AG09309 (cell line): ENCODE results near the gene CELA2A.
A peak's percentile ranks its signal among the peaks of the same experiment; 100 is the strongest.

Experiments used
- DNase-seq: peaks from one replicate; pipeline ENCODE4 v3.0.0-alpha.2; 2010; ENCODE audit warnings: low read depth
- H3K4me3 ChIP-seq: 2 replicates; pipeline ENCODE4 v1.5.1; 2011; ENCODE audit warnings: mild to moderate bottlenecking, low read depth, low read length, moderate library complexity; ENCODE audit not compliant: control insufficient read depth
- CTCF ChIP-seq: IDR thresholded peaks from 2 replicates; pipeline ENCODE4 v1.5.1; 2011; ENCODE audit warnings: mild to moderate bottlenecking, low read depth, low read length, inconsistent platforms; ENCODE audit not compliant: insufficient read depth, control insufficient read depth; ENCODE audit errors: missing control alignments

The CELA2A gene

GRCh38 chr1:15411593-15412137 lies 44.9 kb upstream of the CELA2A start:
- peak overlapping the region; percentile 85 for H3K4me3 ChIP-seq
- DNase-seq, result no peak
- TF ChIP-seq CTCF, result no peak

- TF ChIP-seq CTCF, result no peak
- no peak overlapping the region for H3K4me3 ChIP-seq
- DNase-seq, result no peak
Measured at GRCh38 chr1:15412175-15412800, 44.2 kb upstream of the CELA2A start.

- no peak for DNase-seq
- TF ChIP-seq CTCF, result no peak
- no peak overlapping the region for H3K4me3 ChIP-seq
Measured at GRCh38 chr1:15412843-15413242, 43.7 kb upstream of the CELA2A start.

- H3K4me3 ChIP-seq, result no peak overlapping the region
- DNase-seq, result no peak
- no peak for TF ChIP-seq CTCF
Measured at GRCh38 chr1:15413563-15414444, 42.7 kb upstream of the CELA2A start.

GRCh38 chr1:15414445-15414983 lies 42.0 kb upstream of the CELA2A start:
- TF ChIP-seq CTCF, result no peak
- no peak overlapping the region for H3K4me3 ChIP-seq
- no peak for DNase-seq

- H3K4me3 ChIP-seq, result no peak overlapping the region
- no peak for TF ChIP-seq CTCF
- DNase-seq, result no peak
Measured at GRCh38 chr1:15417059-15417934, 39.2 kb upstream of the CELA2A start.
